ENCODE results near the gene LAMB3.

Gene LAMB3

GRCh38 chr1:209618291-209618690, 33.9 kb downstream of the LAMB3 start:
- TF ChIP-seq CTCF (IDR thresholded peaks at IDR 0.05; ENCODE audit: insufficient read depth, low read depth, low read length, missing control alignments) = no peak

GRCh38 chr1:209617755-209618154, 34.5 kb downstream of the LAMB3 start:
- no peak overlapping the region for H3K4me3 ChIP-seq (ENCODE audit: low read length)
- DNase-seq (ENCODE audit: low read depth) = no peak
- TF ChIP-seq CTCF (IDR thresholded peaks at IDR 0.05; ENCODE audit: insufficient read depth, low read depth, low read length, missing control alignments) = no peak

More at GRCh38 chr1:209618291-209618690, 33.9 kb downstream of the LAMB3 start:
- DNase-seq (ENCODE audit: low read depth) = no peak
- H3K4me3 ChIP-seq (ENCODE audit: low read length) = no peak overlapping the region

- TF ChIP-seq CTCF (IDR thresholded peaks at IDR 0.05; ENCODE audit: insufficient read depth, low read depth, low read length, missing control alignments) = no peak
- no peak overlapping the region for H3K4me3 ChIP-seq (ENCODE audit: low read length)
- peak; percentile 16 for DNase-seq (ENCODE audit: low read depth)
Observed at GRCh38 chr1:209617047-209617673, 35.1 kb downstream of the LAMB3 start.

DNA sequence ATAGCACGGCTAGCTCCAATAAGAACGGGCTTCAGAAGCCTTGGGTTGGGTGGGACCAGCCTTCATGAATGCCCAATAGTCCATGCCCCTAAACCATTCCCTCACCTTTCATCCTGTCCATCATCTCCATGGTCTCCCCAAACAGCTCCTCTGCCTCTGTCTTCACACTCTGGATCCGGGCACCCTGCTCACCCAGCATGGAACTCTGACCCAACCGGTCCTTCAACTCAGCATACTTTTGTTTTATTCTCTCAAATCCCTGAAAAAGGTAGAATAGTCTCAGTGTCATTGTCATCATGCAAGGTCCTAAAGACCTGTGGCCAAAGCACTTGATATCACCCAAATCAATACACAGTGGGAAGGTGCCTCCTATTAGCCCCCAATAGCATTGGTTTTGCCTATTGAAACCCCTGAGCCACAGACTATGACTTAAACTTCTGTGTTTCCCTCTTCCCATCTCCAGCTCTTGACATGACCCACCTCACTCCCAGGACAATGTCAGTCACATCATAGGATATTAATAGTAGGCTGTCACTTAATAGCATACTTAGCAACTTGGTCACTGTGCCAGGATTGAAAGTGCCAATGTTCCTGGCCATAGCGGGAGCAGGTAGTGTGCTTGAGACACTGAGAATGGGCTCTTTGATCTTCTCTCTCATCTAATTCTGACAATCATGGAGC, 35.7 kb downstream of the LAMB3 start:
- no peak overlapping the region for H3K4me3 ChIP-seq (ENCODE audit: low read length)
- peak; percentile 11 for DNase-seq (ENCODE audit: low read depth)
- no peak for TF ChIP-seq CTCF (IDR thresholded peaks at IDR 0.05; ENCODE audit: insufficient read depth, low read depth, low read length, missing control alignments)

DNA sequence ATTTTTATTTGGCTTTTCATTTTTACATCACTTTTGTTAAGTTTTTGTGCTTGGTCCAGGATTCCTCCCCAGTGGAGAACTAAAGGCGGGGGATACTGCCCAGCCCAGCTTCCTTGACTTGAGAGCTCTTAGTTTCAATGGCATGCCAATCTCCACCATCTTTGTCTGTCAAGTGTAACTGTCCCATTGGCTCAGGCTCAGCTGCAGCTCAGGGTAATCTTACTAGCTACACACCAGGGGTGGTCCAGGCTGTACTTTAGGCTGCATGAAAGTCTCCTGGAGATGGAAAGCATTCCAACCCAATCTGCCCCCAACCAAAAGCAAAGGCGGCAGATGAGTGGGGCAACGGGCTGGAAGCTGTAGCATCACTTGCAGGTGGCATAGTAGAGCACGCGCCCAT, 37.3 kb downstream of the LAMB3 start:
- TF ChIP-seq CTCF (IDR thresholded peaks at IDR 0.05; ENCODE audit: insufficient read depth, low read depth, low read length, missing control alignments) = no peak
- DNase-seq (ENCODE audit: low read depth) = no peak

GRCh38 chr1:209614151-209614420, 38.1 kb downstream of the LAMB3 start:
- no peak for TF ChIP-seq CTCF (IDR thresholded peaks at IDR 0.05; ENCODE audit: insufficient read depth, low read depth, low read length, missing control alignments)
- no peak for DNase-seq (ENCODE audit: low read depth)
- no peak overlapping the region for H3K4me3 ChIP-seq (ENCODE audit: low read length)

More for the DNA sequence above, 37.3 kb downstream of the LAMB3 start:
- no peak overlapping the region for H3K4me3 ChIP-seq (ENCODE audit: low read length)
